K562 (cell line): ENCODE data around the gene HNRNPM. TPM values are rescaled to one million over a fixed set of nuclear protein-coding genes. Genes with fewer than 3 reads are reported as not detected.

Experiments used
- ARID1B ChIP-seq: fragments of 450-650 bp; IDR thresholded peaks from 2 replicates; pipeline ENCODE4 v1.6.1; 2016; ENCODE audit warnings: antibody characterized with exemption, mild to moderate bottlenecking, inconsistent platforms
- ATF7 ChIP-seq: fragments of 450-650 bp; IDR thresholded peaks from 2 replicates; pipeline ENCODE4 v1.7.1; 2014; ENCODE audit warnings: mild to moderate bottlenecking, moderate library complexity
- CEBPG ChIP-seq, 3 experiments: fragments of 200-800 bp in 1 of 3; sonication (Bioruptor generic) in 1 of 3; sonication (generic) in 1 of 3; formaldehyde crosslinking in 1 of 3; IDR thresholded peaks in 2 of 3; conservative IDR thresholded peaks in 1 of 3; 2 replicates each; pipeline versions ENCODE4 v1.6.1 to v1.8.0; 2016 to 2022; ENCODE audit warnings: missing compliant biosample characterization in 2 of 3, missing genetic modification characterization in 2 of 3, mild to moderate bottlenecking in 1 of 3, missing genetic modification reagents in 1 of 3
- CEBPZ ChIP-seq: fragments of 150-350 bp; IDR thresholded peaks from 2 replicates; pipeline ENCODE4 v1.6.1; 2014; ENCODE audit warnings: low read depth, mild to moderate bottlenecking, low read length, borderline replicate concordance
- COPS2 ChIP-seq: fragments of 450-650 bp; conservative IDR thresholded peaks from 2 replicates; pipeline ENCODE4 v1.6.1; 2016; ENCODE audit warnings: mild to moderate bottlenecking, moderate library complexity
- ETS2 ChIP-seq: IDR thresholded peaks from 2 replicates; pipeline ENCODE4 v1.6.1; 2016; ENCODE audit warnings: borderline replicate concordance, missing genetic modification characterization, mild to moderate bottlenecking, moderate library complexity, missing compliant biosample characterization; ENCODE audit not compliant: poor library complexity, severe bottlenecking
- HOMEZ ChIP-seq: fragments of 250-450 bp; sonication (Bioruptor Pico); IDR thresholded peaks from 2 replicates; pipeline ENCODE4 v1.4.0; 2020; ENCODE audit warnings: mild to moderate bottlenecking, moderate library complexity
- KDM1A ChIP-seq, 2 experiments: fragments of 450-650 bp; IDR thresholded peaks; 2 replicates each; pipeline ENCODE4 v1.6.1; 2016; ENCODE audit warnings: mild to moderate bottlenecking in 2 of 2
- MEIS2 ChIP-seq: fragments of 450-650 bp; IDR thresholded peaks from 2 replicates; pipeline ENCODE4 v1.6.1; 2014; ENCODE audit warnings: mild to moderate bottlenecking; ENCODE audit not compliant: partially characterized antibody
- MTA3 ChIP-seq: fragments of 450-650 bp; formaldehyde crosslinking; IDR thresholded peaks from 2 replicates; pipeline ENCODE4 v1.6.1; 2017; ENCODE audit warnings: mild to moderate bottlenecking, borderline replicate concordance
- NFIC ChIP-seq: fragments of 450-650 bp; IDR thresholded peaks from 2 replicates; pipeline ENCODE4 v1.6.1; 2017; ENCODE audit warnings: mild to moderate bottlenecking, inconsistent platforms
- SMAD4 ChIP-seq: fragments of 250-450 bp; sonication (Bioruptor Pico); conservative IDR thresholded peaks from 2 replicates; pipeline ENCODE4 v1.8.0; 2021; ENCODE audit warnings: inconsistent platforms, mild to moderate bottlenecking, moderate library complexity
- SRF ChIP-seq, 2 experiments: fragments of 250-450, 450-650 bp in 1 of 2; sonication (Bioruptor Pico) in 1 of 2; sonication (generic) in 1 of 2; formaldehyde crosslinking; IDR thresholded peaks; 2 replicates each; pipeline versions ENCODE4 v1.5.0 to v1.5.1; 2020 to 2022; ENCODE audit warnings: mild to moderate bottlenecking in 1 of 2, missing genetic modification reagents in 1 of 2
- TAF7 ChIP-seq: fragments of 450-650 bp; IDR thresholded peaks from 2 replicates; pipeline ENCODE4 v1.6.1; 2016; ENCODE audit warnings: missing genetic modification characterization, missing compliant biosample characterization
- THAP7 ChIP-seq: fragments of 250-450 bp; sonication (Bioruptor Pico); IDR thresholded peaks from 2 replicates; pipeline ENCODE4 v1.5.0; 2021
- ZNF12 ChIP-seq: sonication (generic); formaldehyde crosslinking; IDR thresholded peaks from 2 replicates; pipeline ENCODE4 v1.4.0; 2020; ENCODE audit warnings: mild to moderate bottlenecking, missing genetic modification reagents
- ZNF175 ChIP-seq: fragments of 200-800 bp; sonication (Bioruptor generic); IDR thresholded peaks from 2 replicates; pipeline ENCODE4 v1.6.1; 2016; ENCODE audit warnings: low read depth, mild to moderate bottlenecking, missing genetic modification characterization, missing compliant biosample characterization
- ZNF253 ChIP-seq: fragments of 250-450 bp; sonication (Bioruptor Pico); conservative IDR thresholded peaks from 2 replicates; pipeline ENCODE4 v1.6.1; 2021; ENCODE audit warnings: mild to moderate bottlenecking
- ZNF41 ChIP-seq: fragments of 250-450 bp; sonication (Bioruptor Pico); conservative IDR thresholded peaks from 2 replicates; pipeline ENCODE4 v1.4.0; 2020; ENCODE audit warnings: mild to moderate bottlenecking
- ZNF449 ChIP-seq: fragments of 250-450 bp; sonication (Bioruptor Pico); IDR thresholded peaks from 2 replicates; pipeline ENCODE4 v1.8.0; 2022; ENCODE audit warnings: moderate library complexity, mild to moderate bottlenecking, inconsistent platforms
- polyA plus RNA-seq, 8 experiments: library from polyadenylated mRNA; depleted of rRNA in 4 of 8; stranded (reverse) in 5 of 8; unstranded in 3 of 8; fragments of >200 nt; fragmentation: Nextera tagmentation in 2 of 8; fragmentation: Illumina TruSeq in 1 of 8; extraction: Ambion mirVana in 2 of 8; extraction: Trizol in 1 of 8; gene quantifications; 2 replicates each; pipeline versions ENCODE4 v1.2.1 to v1.2.3, GENCODE V29; 2011 to 2014; ENCODE audit warnings: inconsistent platforms in 1 of 8, missing spikeins in 1 of 8
- total RNA-seq, 7 experiments: library from RNA; depleted of rRNA in 6 of 7; stranded (reverse); fragments of >200 nt in 6 of 7; fragmentation: Illumina TruSeq in 2 of 7; extraction: Trizol in 2 of 7; gene quantifications; 2 replicates each; pipeline versions ENCODE4 v1.2.1 to v1.2.3, GENCODE V29; 2011 to 2021; ENCODE audit warnings: low replicate concordance in 1 of 7

HNRNPM gene
- total and polyA plus RNA-seq, 9 of the 15 experiments (the other 6 are each of a cell fraction or from before 2014, with no cell fraction given) = 11.1 to 340 (median 195) TPM

- TF ChIP-seq THAP7 (CRISPR knock-in tag) (peak; percentile 60; the same call in 1 of the 2 replicates), MEIS2 (peak; percentile 93), ZNF41 (CRISPR knock-in tag) (no peak), ZNF253 (CRISPR knock-in tag) (no peak), ARID1B (no peak), ETS2 (no peak), MTA3 (peak; percentile 28; the same call in 1 of the 2 replicates), ATF7 (peak; percentile 81; the same call in 1 of the 2 replicates), ZNF175 (CRISPR knock-in tag) (no peak), TAF7 (tag) (peak; percentile 97), ZNF449 (CRISPR knock-in tag) (no peak), COPS2 (no peak), SMAD4 (no peak; the same call in 1 of the 2 replicates), ZNF12 (CRISPR knock-in tag) (peak; percentile 24; the same call in 1 of the 2 replicates), KDM1A (IDR thresholded peaks at IDR 0.05) (no peak), CEBPZ (no peak), SRF (CRISPR knock-in tag; IDR thresholded peaks at IDR 0.05) (peak in 1 of 2 experiments; percentile 11; a peak in 1 of 4 replicates), CEBPG (CRISPR knock-in tag; IDR thresholded peaks at IDR 0.05) (no peak), CEBPG (tag; conservative IDR thresholded peaks at IDR 0.05 in 1 of 2, IDR thresholded peaks at IDR 0.05 in 1 of 2) (no peak), HOMEZ (CRISPR knock-in tag) (no peak), NFIC (0 out of 2 replicates have a peak, but pooled peaks have one; percentile 2)
Observed at GRCh38 chr19:8444677-8445487, at the start of gene HNRNPM (continued).
